ENCODE data around the gene CNP.

DNA sequence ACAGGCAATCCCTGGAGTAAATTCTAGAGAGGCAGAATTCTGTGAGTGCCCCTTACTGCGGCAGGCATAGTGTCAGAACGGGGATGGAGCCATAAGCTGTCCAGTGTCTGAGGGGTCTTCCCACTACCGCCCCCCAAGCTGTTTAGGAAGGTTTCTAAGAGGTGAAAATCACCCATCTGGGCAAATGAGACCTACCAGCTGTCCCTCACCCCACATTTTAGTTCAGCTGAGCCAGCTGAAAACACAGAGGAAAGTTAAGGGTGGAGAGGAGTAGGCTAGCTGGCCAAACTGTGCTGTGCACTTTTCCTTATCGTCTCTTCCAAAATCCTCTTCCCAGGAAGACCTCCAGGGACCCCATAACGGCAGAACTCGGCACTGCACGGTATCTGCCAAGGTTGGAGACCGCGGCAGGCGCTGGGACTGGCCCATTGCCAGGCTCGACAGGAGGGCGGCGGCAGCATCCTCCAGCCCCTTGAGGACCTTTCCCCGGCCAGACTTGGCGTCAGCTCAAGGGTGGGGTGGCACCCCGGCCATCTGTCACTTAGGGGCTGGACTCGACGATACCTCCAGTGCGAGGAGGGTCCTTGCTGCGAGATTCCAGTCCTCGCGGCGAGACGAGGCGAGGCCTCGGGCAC, 48.8 kb upstream of the CNP start:
- TF ChIP-seq POLR2AphosphoS5 (IDR thresholded peaks at IDR 0.05; ENCODE audit: low read depth, low read length) (no peak), SIN3A (IDR thresholded peaks at IDR 0.05; ENCODE audit: borderline replicate concordance, insufficient read depth, low read length) (0 out of 2 replicates have a peak, but pooled peaks have one; percentile 50)
